Heart left ventricle (tissue), 13 donors: ENCODE measurements around the gene HIKESHI.

Source experiments
- POLR2A ChIP-seq, 2 donors: fragments of 450-650 bp; IDR thresholded peaks; one replicate each; pipeline ENCODE4 v1.6.1; 2017; ENCODE audit warnings: antibody characterized with exemption in 2 of 2, mild to moderate bottlenecking in 2 of 2, moderate library complexity in 2 of 2
- TF ChIP-seq, protein P1 (sequence below), 12 donors: fragments of 200-600 bp; sonication (generic) in 4 of 12; IDR thresholded peaks; one replicate each; pipeline versions ENCODE4 v1.5.0 to v1.8.0; 2018 to 2022; ENCODE audit warnings: antibody characterized with exemption in 12 of 12, mild to moderate bottlenecking in 5 of 12
- donor health status: ischemic (EF 13 %, LVEDD 7.1; RV severe dilation, severe dysfunction).
- donor health status: DM: no; HTN: yes; CAD: no.
- donor health status: DM: no; HTN: no; CAD: no.
- donor health status: ischemic (EF 25% LVEDD 6.9; RV normal size, moderate dysfunction).
- donor health status: ischemic (EF 25% LVEDD 5.7; RV mildly dilated, moderate dysfunction).
- donor health status: ischemic (EF 35%, LVEDD 5.7; RV mildly dilated, moderate dysfunction).
- donor health status: nonischemic (EF 11% LVEDD 7.7; RV severe dilation, severe dysfunction).
- donor health status: DM: yes; HTN: yes; CAD: no.
- donor health status: PGD.
- donor health status: ischemic (EF 29% LVEDD 5.4; RV normal size, mild dysfunction).
- donor health status: nonischemic (EF 23%, LVEDD 6.1; RV moderate dilation, normal function).

DNA sequence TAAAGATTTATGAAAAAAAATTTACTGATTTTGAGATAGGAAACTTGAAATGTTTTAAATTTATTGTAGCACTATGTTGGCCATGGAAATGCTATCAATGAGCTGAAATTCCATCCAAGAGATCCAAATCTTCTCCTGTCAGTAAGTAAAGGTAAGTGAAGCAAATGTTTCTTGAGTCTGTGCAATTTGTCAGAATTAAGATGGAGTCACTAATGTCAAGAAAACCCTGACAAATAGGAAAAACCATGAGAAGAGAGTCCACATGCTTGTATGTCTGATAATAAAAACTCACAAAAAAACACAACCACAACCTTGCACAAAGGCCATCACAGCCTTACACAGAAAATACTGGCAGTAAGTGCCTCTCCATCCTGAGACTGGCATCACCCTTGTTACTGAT is 44.6 kb upstream of the HIKESHI start:
- TF ChIP-seq, protein P1, sequence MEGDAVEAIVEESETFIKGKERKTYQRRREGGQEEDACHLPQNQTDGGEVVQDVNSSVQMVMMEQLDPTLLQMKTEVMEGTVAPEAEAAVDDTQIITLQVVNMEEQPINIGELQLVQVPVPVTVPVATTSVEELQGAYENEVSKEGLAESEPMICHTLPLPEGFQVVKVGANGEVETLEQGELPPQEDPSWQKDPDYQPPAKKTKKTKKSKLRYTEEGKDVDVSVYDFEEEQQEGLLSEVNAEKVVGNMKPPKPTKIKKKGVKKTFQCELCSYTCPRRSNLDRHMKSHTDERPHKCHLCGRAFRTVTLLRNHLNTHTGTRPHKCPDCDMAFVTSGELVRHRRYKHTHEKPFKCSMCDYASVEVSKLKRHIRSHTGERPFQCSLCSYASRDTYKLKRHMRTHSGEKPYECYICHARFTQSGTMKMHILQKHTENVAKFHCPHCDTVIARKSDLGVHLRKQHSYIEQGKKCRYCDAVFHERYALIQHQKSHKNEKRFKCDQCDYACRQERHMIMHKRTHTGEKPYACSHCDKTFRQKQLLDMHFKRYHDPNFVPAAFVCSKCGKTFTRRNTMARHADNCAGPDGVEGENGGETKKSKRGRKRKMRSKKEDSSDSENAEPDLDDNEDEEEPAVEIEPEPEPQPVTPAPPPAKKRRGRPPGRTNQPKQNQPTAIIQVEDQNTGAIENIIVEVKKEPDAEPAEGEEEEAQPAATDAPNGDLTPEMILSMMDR (IDR thresholded peaks at IDR 0.05) = no peak
- TF ChIP-seq POLR2A (IDR thresholded peaks at IDR 0.05) = no peak
